Motor neuron (in vitro differentiated cells): ENCODE measurements around the gene SRGAP2B. TPM values are rescaled to one million over a fixed set of nuclear protein-coding genes. Genes with fewer than 3 reads are reported as not detected.
A peak's percentile ranks its signal among the peaks of the same experiment; 100 is the strongest.
"Not testable (repeated sequence)": the region's sequence is repeated elsewhere in the genome, so short reads cannot be mapped to it uniquely, and the experiment has no call there.

Experiments
- ATAC-seq, 8 experiments: fragments of 200-7000 bp; cut with Tn5 transposase; replicated peaks in 6 of 8; 2 replicates each; pipeline ENCODE4 v1.8.0; 2021; ENCODE audit warnings: mild to moderate bottlenecking in 8 of 8, moderate library complexity in 8 of 8
- H3K27ac ChIP-seq, 2 donors: fragments of 250-450 bp; sonication (Bioruptor Pico); 2 replicates each; pipeline ENCODE4 v1.9.0; 2021; ENCODE audit warnings: antibody characterized with exemption in 2 of 2, mild to moderate bottlenecking in 2 of 2, moderate library complexity in 1 of 2
- H3K4me1 ChIP-seq, 2 donors: fragments of 250-450 bp; sonication (Bioruptor Pico); replicated peaks in 1 of 2; 2 replicates each; pipeline ENCODE4 v1.6.1; 2021; ENCODE audit warnings: antibody characterized with exemption in 2 of 2, mild to moderate bottlenecking in 2 of 2, moderate library complexity in 1 of 2
- H3K4me3 ChIP-seq, 5 donors: fragments of 250-450 bp; sonication (Bioruptor Pico); 2 replicates each; pipeline ENCODE4 v1.9.0; 2021; ENCODE audit warnings: antibody characterized with exemption in 5 of 5, mild to moderate bottlenecking in 5 of 5, moderate library complexity in 4 of 5
- WGBS, 10 experiments: fragments of 450-650 bp; shearing (Covaris generic); methylation state at CpG; one replicate each; pipeline ENCODE4 v1.0.0; 2022; 5-methylcytosine and 5-hydroxymethylcytosine counted together
- in situ Hi-C, 9 experiments: fragments of 400-800 bp; cut with MboI; loops; one replicate each; pipeline ENCODE4 v1.15.0; 2021; ENCODE audit warnings: low sequenced_read_pairs in 9 of 9, low pct_unique_long_range_greater_than_20kb in 2 of 9; ENCODE audit not compliant: unreplicated experiment in 9 of 9
- total RNA-seq, 8 experiments: library from RNA; unstranded; fragments of 300-600 nt; gene quantifications; 2 replicates each; pipeline versions ENCODE4 v1.2.3 to v1.2.4, GENCODE V29; 2022

Gene SRGAP2B
- total RNA-seq, 8 experiments from 2014 or later: 9.8 to 28.6 (median 14.3) TPM

DNA sequence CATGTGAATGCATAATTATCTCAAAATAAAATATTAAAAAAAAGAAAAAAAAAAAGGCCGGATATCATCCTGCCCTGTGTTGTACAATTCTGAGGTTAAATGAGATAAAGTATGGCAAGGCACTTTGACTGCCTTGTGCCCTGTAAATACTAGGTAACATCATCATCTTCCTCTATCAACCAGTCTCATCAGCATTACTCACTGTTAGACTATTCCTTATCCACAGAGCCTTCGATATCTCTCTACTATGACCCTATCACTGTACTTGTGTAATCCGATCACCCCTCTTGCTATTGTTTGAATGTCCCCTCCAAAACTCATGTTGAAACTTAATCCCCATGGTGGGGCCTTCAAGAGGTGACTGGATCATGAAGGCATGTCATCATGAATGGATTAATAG lies 18.3 kb downstream of the SRGAP2B start:
- ATAC-seq, H3K4me1 ChIP-seq, H3K27ac ChIP-seq, in situ Hi-C loops, H3K4me3 ChIP-seq: not testable (repeated sequence)
- no CpG with 5 or more reads among the region's 3 CpGs for WGBS, 10 experiments

DNA sequence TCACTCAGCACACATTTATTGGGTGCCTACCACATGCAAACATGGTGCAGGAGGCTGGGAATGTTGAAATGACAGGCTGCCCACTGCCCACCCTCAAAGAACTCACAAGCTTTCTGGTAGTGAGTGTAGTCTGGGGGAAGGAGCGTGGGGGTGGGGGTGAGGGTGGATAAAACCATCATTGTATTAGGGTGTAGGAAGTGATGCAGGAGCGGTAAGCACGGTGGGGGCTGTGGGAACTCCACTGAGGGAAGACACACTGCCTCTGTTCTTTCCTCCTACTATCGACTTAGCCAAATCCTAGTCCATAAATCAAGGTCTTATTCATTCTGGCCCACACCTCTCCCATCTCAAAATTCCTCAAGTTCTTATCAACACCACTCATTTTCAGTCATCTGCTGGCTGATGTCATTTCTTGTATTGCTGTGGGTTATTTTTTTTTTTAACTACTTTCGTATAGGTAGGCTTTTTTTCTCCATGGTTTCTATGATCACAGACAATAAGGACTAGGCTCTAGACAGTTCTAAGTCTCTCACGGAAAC lies 21.0 kb downstream of the SRGAP2B start:
- no CpG with 5 or more reads among the region's 6 CpGs for WGBS, 10 experiments
- H3K27ac ChIP-seq, H3K4me3 ChIP-seq, H3K4me1 ChIP-seq, ATAC-seq, in situ Hi-C loops: not testable (repeated sequence)

DNA sequence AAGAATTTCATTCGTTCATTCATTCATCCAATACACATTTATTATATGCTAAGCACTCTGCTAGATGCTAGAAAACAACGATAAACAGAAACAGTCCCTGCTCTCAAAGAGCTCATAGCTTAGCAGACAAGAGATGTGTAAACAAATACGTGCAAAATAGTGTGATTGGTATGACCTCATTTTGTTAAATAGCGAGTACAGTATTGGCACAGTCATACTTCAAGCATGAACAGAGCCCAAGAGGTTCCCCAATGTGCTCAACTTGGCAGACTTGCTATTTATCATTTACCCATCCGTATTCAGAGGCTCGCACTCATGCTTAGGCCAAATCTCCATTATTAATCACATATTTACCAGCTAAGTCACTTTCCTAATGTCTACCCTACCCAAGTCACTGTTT lies 23.6 kb downstream of the SRGAP2B start:
- peak in 2 of 8 experiments; percentile 28 to 44 for ATAC-seq
- H3K27ac ChIP-seq, H3K4me1 ChIP-seq, H3K4me3 ChIP-seq, in situ Hi-C loops: not testable (repeated sequence)
- WGBS, 10 experiments: no CpG with 5 or more reads among the region's 6 CpGs

DNA sequence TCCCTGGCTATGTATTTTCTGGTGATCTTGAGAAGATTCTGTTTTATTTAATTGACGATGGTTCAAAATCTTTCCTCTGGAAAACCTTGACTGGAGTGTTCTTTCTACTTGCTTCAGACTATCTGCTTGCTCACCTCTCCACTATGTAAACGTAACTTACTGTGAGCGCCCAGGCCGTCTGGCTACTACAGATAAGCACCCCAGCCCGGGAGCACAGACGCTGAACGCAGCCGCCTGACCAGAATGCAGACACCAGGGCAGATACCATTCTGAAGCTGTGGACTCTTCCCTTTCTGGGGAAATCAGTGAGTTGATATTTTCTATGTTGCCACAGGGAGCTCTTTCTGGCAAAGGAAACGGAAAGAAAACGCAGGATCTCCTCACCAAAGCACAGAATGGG lies 28.6 kb downstream of the SRGAP2B start:
- H3K4me3 ChIP-seq, H3K4me1 ChIP-seq, in situ Hi-C loops, ATAC-seq, H3K27ac ChIP-seq: not testable (repeated sequence)
- WGBS, 10 experiments: no CpG with 5 or more reads among the region's 10 CpGs

DNA sequence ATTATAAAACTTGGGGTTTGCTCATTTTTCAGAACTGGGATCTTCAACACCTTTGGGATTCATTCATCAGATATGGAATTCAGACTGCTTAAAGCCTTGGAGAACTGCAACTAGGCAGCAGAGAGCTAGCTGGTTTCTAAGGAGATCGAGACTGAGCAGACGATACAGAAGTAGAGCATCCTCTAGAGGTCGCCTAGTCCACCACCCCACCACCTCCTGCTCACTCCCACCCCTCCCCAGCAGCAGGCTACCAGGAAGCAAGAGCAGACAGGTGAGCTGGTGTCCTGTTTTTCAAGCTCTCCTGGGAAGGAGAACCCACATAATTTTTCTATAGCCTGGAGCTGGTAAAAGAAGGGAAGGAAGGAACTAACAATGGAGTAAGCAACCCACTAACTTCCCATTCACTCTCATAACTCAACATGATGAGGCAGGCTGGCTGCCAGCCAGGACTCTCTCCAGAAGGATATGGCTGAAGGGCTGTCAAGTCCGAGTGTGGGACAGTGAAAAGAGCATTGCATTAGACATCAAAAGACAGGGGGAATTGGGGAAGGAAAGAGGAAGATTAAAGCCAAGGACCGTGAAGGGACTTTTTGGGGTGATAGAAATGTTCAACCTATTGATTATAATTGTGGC lies 29.8 kb downstream of the SRGAP2B start:
- ATAC-seq: peak in 6 of 8 experiments; percentile 52 to 95 (median 71)
- no CpG with 5 or more reads among the region's 5 CpGs for WGBS, 10 experiments
- H3K27ac ChIP-seq, H3K4me1 ChIP-seq, in situ Hi-C loops, H3K4me3 ChIP-seq: not testable (repeated sequence)

DNA sequence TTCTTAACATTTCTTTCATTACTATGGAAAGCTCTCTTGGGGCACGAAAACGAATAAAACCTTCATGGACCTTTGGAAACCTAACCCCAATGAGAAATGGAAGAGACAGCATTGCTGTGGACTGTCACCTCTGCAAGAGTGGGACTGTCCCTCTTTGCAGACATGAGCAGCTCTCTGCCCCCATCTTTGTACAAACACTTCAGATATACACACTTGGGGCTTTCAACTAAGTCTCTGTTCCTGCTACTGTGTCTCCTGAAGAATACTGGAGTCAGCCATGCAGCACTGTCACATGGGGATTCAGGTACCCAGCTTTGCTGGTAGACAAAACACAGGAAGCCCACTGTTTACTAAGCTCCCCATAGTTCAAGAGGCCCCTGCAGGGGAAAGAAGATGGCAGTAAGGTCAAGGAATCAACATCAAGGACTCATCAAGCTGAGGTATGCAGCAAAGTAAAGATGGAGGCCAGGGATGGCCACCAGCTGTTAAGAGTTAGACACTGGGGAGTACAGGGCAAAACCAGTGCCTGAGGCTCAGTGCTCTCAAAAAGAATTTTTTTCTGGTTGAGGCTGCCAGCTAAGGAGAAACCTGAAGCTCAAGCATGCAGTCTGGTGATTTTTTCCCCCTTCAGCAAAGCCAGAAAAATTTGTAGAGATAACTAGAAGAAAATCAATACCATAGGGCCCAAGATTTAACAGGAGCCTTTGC lies 31.0 kb downstream of the SRGAP2B start:
- H3K4me1 ChIP-seq, in situ Hi-C loops, H3K27ac ChIP-seq, H3K4me3 ChIP-seq: not testable (repeated sequence)
- ATAC-seq: peak in 1 of 8 experiments; percentile 26
- no CpG with 5 or more reads among the region's 2 CpGs for WGBS, 10 experiments

DNA sequence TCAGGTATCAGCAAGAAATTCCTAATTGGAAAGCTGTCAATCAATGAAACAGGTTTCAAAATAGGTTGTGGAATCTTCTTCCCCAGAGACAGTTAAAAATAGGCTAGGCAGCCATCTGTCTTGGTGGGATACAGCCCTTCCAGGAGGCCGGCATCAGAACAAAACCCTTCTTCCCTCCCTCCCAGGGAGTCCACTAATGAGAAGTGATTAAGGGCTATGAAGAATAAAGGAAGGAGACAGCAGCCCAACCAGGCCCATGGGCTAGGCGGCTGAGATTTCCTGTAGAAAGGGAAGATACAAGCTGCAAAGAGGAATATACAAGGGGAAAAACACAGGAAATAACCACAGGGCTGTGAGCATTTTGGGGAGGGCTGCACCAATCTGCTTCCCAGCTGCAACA lies 31.8 kb downstream of the SRGAP2B start:
- H3K4me1 ChIP-seq, in situ Hi-C loops, H3K4me3 ChIP-seq, H3K27ac ChIP-seq: not testable (repeated sequence)
- peak in 3 of 8 experiments; percentile 15 to 49 (median 46) for ATAC-seq
- WGBS, 10 experiments: no CpG with 5 or more reads among the region's 2 CpGs

DNA sequence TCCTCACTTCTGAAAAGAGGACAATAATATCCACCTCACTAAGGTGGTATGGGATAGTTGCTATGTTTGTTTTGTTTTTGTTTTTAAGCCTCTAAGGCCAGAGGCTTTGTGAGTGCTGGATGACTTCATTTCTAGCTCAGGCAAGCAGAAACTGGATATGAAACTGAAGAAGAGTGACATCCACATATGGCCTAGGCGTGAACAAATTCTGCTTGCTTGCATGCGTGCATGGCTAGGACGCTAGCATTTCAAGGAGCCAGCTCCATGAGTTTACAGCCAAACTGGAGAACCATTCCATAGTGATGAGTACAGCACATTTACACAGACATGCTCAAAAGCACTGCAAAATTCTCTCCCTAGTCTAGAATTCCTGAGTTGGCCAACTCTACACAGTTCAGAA lies 36.9 kb downstream of the SRGAP2B start:
- no CpG with 5 or more reads among the region's 3 CpGs for WGBS, 10 experiments
- H3K4me3 ChIP-seq, in situ Hi-C loops, H3K27ac ChIP-seq, H3K4me1 ChIP-seq: not testable (repeated sequence)
- peak in 3 of 8 experiments; percentile 42 to 98 (median 98) for ATAC-seq

DNA sequence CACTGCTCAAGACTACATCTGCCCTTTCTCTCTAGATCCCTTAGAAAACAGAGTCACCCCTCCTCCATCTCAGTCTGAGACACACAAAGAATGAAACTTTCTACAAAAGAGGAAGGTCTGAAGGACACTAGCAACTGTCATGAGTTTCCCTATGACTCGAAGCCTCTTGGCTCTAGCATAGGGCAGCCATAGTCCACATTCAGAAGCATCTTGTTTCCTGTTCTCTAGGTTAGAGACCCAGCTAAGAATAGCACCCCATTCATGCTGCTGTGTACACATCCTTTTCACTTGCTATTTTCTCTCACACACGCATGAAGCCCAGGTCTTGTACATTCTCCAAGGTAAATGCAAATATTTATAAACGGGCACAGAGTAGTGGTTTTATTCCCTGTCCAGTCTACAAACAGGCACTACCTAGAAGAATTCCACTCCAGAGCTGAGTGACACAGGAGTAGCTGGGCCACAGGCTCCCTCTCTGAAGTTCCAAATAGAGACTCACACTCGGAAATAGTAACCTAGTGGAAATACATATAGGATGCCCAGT lies 39.8 kb downstream of the SRGAP2B start:
- in situ Hi-C loops, H3K4me3 ChIP-seq, H3K4me1 ChIP-seq, H3K27ac ChIP-seq: not testable (repeated sequence)
- no CpG with 5 or more reads among the region's 4 CpGs for WGBS, 10 experiments
- peak in 3 of 8 experiments; percentile 36 to 94 (median 62) for ATAC-seq

DNA sequence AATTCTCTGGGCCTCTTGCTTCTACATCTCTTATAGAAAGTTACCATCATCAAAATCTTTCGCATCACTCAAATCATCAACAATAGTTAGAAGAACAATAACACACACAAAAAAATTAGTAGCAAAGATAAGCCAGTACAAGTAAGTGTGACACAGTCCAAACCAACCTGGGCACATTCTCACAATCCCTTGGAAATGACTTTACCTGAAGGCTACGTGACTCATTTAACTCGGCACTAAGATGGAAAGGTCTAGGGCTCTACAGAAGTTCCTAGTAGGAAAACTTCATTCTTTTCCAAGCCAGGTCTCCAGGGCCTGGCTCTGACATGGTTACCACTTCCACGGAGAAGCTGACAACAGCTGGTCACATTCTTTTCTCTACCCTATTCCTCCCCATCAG lies 41.7 kb downstream of the SRGAP2B start:
- H3K27ac ChIP-seq, ATAC-seq, H3K4me1 ChIP-seq, H3K4me3 ChIP-seq, in situ Hi-C loops: not testable (repeated sequence)
- WGBS, 10 experiments: no CpG with 5 or more reads among the region's 4 CpGs

DNA sequence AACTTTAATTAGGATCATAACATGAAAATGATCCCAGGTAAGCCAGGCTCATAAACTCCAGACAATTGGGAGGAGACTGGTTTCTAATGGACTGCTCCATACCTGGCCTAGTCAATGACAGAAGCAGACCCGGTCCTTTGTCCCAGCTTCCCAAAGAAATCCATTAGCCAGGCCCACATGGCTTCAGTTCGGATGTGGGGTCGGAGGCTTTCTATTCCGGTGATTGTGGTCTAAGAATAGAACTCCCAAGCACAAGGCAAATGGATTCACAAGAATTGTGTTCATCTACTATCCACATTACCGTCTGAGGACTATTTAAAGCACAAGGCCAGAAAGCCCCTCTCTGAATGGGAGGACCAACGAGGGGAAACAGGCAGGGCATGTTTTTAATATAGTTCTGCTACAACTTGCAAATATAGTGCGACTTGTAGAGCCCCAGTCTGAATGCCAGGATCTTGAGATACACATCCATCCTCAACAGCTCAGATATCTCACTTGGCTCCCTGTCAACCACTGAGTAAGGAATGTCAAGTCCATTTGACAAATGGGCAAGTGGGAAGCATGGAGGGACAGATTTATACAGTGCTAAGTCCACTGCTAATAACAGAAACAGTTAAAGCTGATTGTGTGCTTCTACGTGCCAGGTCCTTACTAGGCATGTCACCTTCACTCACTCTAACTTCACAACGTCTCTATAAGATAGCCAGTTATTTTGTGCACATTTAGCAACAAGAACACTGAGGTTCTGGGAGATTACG lies 42.9 kb downstream of the SRGAP2B start:
- ATAC-seq, H3K27ac ChIP-seq, in situ Hi-C loops, H3K4me3 ChIP-seq, H3K4me1 ChIP-seq: not testable (repeated sequence)
- no CpG with 5 or more reads among the region's 10 CpGs for WGBS, 10 experiments

DNA sequence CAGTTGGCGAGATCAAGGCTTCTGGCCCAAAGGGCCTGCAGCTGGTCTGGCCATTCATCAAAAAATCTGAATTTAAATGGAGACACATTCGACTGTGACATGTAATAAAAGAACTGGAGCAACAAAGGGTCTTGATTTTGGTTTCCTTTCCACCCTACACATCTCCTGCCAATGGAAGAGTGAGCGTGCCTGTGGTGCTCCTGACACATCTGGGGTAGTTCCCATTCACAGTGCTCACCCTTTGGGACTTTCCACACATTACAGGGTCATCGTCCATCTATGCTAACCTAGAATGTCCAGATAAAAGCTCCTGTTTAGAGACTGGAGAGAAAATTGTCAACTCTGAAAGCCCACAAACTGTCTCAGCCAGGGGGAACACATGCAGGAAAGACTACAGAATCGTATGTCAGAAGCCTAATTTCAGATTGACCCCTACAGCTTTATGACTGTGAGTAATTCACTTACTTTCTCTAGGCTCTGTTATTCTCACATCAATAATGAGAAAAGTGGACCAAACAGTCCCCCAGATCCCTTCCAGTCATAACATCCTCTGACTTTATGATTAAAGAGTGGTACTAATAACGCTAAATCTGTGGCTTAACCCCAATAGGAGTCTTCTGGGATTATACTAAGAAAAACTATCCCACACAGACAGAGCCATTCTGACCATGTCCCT lies 46.8 kb downstream of the SRGAP2B start:
- WGBS, 10 experiments: no CpG with 5 or more reads among the region's 6 CpGs
- H3K27ac ChIP-seq, ATAC-seq: not testable (repeated sequence)

DNA sequence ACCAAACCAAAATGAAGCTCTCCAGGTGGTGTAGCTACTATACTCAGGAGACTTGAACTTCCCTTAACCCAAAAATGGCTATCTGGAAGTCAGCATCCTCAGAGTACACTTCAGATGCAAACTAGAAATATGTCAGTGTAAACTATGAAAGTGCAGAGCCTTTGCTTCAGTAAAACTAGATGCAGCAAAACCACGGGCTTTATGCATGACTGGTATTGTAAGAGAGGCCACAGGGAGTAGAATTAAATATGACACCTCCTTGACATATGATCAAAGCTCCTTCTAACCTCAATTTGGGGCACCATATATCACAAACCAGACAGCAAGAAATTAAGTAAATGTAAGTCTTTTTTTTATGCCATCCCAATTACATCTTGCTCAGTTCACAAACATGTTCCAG lies 47.6 kb downstream of the SRGAP2B start:
- H3K4me1 ChIP-seq, H3K27ac ChIP-seq, in situ Hi-C loops, H3K4me3 ChIP-seq: not testable (repeated sequence)
- WGBS, 10 experiments: no CpG with 5 or more reads among the region's 1 CpG
- ATAC-seq: peak; percentile 24 to 90 (median 44)

More for the DNA sequence above, 46.8 kb downstream of the SRGAP2B start:
- in situ Hi-C loops, H3K4me3 ChIP-seq, H3K4me1 ChIP-seq: not testable (repeated sequence)
